Measurements from ENCODE around the gene PRKCSH. TPM values are rescaled to one million over a fixed set of nuclear protein-coding genes. Genes with fewer than 3 reads are reported as not detected.
"Not testable (repeated sequence)": the region's sequence is repeated elsewhere in the genome, so short reads cannot be mapped to it uniquely, and the experiment has no call there.

The PRKCSH gene
- total RNA-seq, 1 donor from 2014 or later, result 101 TPM

- no peak for DNase-seq (ENCODE audit: low read depth in 2 of 2)
These were observed 13.0 kb downstream of the PRKCSH start for GRCh38 chr19:11448410-11448809.

GRCh38 chr19:11448923-11449554, 13.6 kb downstream of the PRKCSH start:
- no peak for DNase-seq (ENCODE audit: low read depth in 2 of 2)

DNA sequence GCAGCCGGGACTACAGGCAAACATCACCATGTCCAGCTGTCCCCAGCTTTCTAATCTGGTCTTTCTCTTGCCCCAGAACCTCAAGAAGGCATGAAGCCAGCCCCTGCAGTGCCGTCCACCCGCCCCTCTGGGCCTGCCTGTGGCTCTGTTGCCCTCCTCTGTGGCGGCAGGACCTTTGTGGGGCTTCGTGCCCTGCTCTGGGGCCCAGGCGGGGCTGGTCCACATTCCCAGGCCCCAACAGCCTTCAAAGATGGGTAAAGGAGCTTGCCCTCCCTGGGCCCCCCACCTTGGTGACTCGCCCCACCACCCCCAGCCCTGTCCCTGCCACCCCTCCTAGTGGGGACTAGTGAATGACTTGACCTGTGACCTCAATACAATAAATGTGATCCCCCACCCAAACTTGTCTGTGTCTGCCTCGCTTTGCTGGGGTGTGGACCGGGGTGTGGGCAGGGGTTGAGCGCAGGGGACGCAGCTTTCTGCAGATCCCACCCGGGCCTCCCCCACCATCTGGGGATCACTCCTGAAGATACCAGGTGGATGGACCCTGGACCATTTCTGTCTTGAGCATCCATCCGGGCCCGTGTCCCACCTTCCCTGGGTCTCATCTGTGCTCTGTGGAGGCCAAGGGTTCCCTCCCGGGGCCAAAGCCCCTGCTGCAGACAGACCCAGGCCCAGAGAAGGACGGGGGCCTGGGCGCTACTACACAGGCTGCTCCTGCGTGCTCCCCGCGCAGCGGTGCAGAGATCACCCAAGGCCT, 15.3 kb downstream of the PRKCSH start:
- DNase-seq (ENCODE audit: low read depth in 2 of 2), result no peak

GRCh38 chr19:11451327-11451870, 16.0 kb downstream of the PRKCSH start:
- no peak for DNase-seq (ENCODE audit: low read depth in 2 of 2)

GRCh38 chr19:11451871-11452619, 16.6 kb downstream of the PRKCSH start:
- no peak for DNase-seq (ENCODE audit: low read depth in 2 of 2)

- no peak for DNase-seq (ENCODE audit: low read depth in 2 of 2)
These were observed 17.3 kb downstream of the PRKCSH start for GRCh38 chr19:11452620-11453310.

- DNase-seq (ENCODE audit: low read depth in 2 of 2), result no peak
These were observed 18.3 kb downstream of the PRKCSH start for GRCh38 chr19:11453468-11454341.

DNA sequence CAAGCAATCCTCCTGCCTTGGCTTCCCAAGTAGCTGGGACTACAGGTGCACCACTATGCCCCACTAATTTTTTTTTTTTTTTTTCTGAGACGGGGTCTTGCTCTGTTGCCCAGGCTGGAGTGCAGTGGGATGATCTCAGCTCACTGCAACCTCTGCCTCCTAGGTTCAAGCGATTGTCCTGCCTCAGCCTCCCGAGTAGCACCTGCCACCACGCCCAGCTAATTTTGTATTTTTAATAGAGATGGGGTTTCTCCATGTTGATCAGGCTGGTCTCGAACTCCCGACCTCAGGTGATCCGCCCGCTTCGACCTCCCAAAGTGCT, 19.8 kb downstream of the PRKCSH start:
- DNase-seq (ENCODE audit: low read depth in 2 of 2), result not testable (repeated sequence)

- DNase-seq (ENCODE audit: low read depth in 2 of 2), result no peak
These were observed 21.2 kb downstream of the PRKCSH start for GRCh38 chr19:11456659-11457058.

GRCh38 chr19:11457115-11457514, 21.7 kb downstream of the PRKCSH start:
- DNase-seq (ENCODE audit: low read depth in 2 of 2), result no peak

DNA sequence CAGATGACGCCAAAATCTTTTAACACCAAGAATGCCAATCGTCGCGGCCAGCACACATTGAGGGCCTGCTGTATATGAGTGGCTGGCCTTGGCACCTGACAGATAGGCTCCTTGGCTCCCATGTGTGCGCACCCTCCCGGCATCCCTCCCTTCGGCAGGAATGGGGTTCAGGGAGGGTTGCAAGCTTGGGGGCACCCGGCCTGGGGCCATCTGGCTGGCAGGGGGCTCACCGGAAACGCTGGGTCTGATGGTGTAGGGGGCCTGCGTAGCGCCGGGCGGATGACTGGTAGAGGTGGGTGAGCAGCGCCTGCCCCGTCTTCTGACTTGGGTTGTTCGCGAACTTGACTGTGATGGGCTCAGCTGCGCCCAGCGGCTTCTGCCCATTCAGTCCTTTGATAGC, 22.4 kb downstream of the PRKCSH start:
- DNase-seq (ENCODE audit: low read depth in 2 of 2), result no peak

GRCh38 chr19:11458236-11458900, 22.9 kb downstream of the PRKCSH start:
- DNase-seq (ENCODE audit: low read depth in 2 of 2), result no peak

- not testable (repeated sequence) for DNase-seq (ENCODE audit: low read depth in 2 of 2)
These were observed 23.5 kb downstream of the PRKCSH start for GRCh38 chr19:11458912-11459311.

DNA sequence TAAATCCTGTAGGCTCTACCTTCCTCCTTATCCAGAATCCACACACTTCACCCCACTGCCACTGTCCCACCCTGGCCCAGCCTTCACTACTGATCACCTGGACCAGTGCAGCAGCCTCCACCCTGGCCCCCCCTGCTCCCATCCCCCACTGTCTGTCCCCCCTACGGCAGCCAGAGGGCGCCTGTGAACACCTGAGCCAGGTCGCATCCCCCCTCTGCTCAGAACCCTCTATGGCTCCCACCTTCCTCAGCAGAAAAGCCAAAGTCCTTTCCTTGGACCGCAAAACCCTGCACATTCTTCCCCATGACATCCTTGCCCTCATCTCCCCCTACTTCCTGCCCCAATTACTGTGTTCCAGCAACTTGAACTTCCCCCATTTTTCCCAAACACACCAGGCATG, 24.8 kb downstream of the PRKCSH start:
- no peak for DNase-seq (ENCODE audit: low read depth in 2 of 2)

DNA sequence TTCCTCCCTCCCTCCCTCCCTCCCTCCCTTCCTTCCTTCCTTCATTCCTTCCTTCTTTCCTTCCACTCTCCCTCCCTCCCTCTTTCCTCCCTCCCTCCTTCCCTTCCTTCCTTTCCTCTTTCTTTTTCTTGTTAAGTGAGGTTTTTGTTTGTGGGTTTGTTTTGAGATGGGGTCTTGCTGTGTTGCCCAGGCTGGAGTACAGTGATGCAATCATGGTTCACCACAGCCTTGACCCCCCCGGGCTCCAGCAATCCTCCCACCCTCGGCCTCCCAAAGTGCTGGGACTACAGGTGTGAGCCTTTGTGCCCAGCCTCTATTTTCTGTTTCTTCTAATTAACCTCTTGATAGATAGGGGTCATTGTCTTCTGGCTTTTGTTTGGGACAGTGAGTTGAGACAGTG, 26.0 kb downstream of the PRKCSH start:
- DNase-seq (ENCODE audit: low read depth in 2 of 2), result no peak

GRCh38 chr19:11463391-11463790, 28.0 kb downstream of the PRKCSH start:
- no peak for DNase-seq (ENCODE audit: low read depth in 2 of 2)

- no peak for DNase-seq (ENCODE audit: low read depth in 2 of 2)
These were observed 29.2 kb downstream of the PRKCSH start for GRCh38 chr19:11464333-11465265.

DNA sequence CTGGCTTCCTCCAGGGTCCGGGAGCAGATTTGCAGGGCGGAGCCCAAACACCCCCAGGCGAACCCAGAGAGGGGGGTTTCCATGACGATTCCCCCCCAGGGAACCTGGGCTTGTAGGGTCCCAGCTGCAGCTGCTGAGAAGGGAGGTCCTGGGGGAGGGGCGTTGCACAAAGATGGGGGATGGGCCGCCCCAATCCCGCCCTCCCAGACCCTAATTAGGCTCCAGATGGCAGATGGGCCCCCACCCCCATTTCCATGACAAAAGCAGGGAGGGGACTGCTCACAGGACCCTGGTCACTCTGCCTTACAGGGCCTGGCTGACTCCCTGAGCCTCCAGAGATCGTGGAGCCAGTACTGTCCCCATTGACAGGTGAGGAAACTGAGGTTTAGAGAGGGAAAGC, 30.2 kb downstream of the PRKCSH start:
- no peak for DNase-seq (ENCODE audit: low read depth in 2 of 2)

- not testable (repeated sequence) for DNase-seq (ENCODE audit: low read depth in 2 of 2)
These were observed 32.9 kb downstream of the PRKCSH start for GRCh38 chr19:11468266-11468845.
